Neural cell (in vitro differentiated cells): ENCODE measurements around the gene OOSP1. TPM values are rescaled to one million over a fixed set of nuclear protein-coding genes. Genes with fewer than 3 reads are reported as not detected.

Source experiments
- H2AFZ ChIP-seq: fragments of 200-600, 300-800 bp; sonication (generic), shearing (Covaris generic); 2 replicates; pipeline ENCODE4 v1.6.0; 2014; ENCODE audit warnings: low read depth, mild to moderate bottlenecking, antibody characterized with exemption, low read length, moderate library complexity
- H3F3A ChIP-seq: fragments of 200-600 bp; shearing (Covaris generic); 2 replicates; pipeline ENCODE4 v1.6.1; 2016; ENCODE audit warnings: mild to moderate bottlenecking, moderate library complexity, mixed read lengths, antibody characterized with exemption, low read length; ENCODE audit not compliant: insufficient read depth, poor library complexity, severe bottlenecking
- H3K27ac ChIP-seq: fragments of 200-600, 300-800 bp; sonication (generic), shearing (Covaris generic); 2 replicates; pipeline ENCODE4 v1.5.1; 2014; ENCODE audit warnings: mild to moderate bottlenecking, low read length, moderate library complexity
- H3K27me3 ChIP-seq: fragments of 300-800, 200-600 bp; sonication (generic), shearing (Covaris generic); 2 replicates; pipeline ENCODE4 v1.6.0; 2014; ENCODE audit warnings: mild to moderate bottlenecking, low read depth, low read length, moderate library complexity; ENCODE audit not compliant: insufficient read depth
- H3K36me3 ChIP-seq: fragments of 300-800, 200-600 bp; sonication (generic), shearing (Covaris generic); 2 replicates; pipeline ENCODE4 v1.5.1; 2014; ENCODE audit warnings: mild to moderate bottlenecking, antibody characterized with exemption, low read length, moderate library complexity; ENCODE audit not compliant: insufficient read depth
- H3K4me2 ChIP-seq: fragments of 300-800, 200-600 bp; sonication (generic), shearing (Covaris generic); 2 replicates; pipeline ENCODE4 v1.6.0; 2014; ENCODE audit warnings: mild to moderate bottlenecking, low read length
- H3K4me3 ChIP-seq: fragments of 300-800, 200-600 bp; sonication (generic), shearing (Covaris generic); 2 replicates; pipeline ENCODE4 v1.5.1; 2014; ENCODE audit warnings: mild to moderate bottlenecking, low read length, moderate library complexity
- H3K79me2 ChIP-seq: fragments of 200-600 bp; shearing (Covaris generic); replicated peaks from 2 replicates; pipeline ENCODE4 v1.6.0; 2014; ENCODE audit warnings: mild to moderate bottlenecking, low read length, moderate library complexity; ENCODE audit not compliant: insufficient read depth
- H3K9ac ChIP-seq: fragments of 300-800, 200-600 bp; sonication (generic), shearing (Covaris generic); 2 replicates; pipeline ENCODE4 v1.6.1; 2016; ENCODE audit warnings: mild to moderate bottlenecking, low read length, mixed read lengths
- H3K9me2 ChIP-seq: fragments of 200-600 bp; shearing (Covaris generic); 2 replicates; pipeline ENCODE4 v1.6.1; 2016; ENCODE audit warnings: mild to moderate bottlenecking, low read length, mixed read lengths; ENCODE audit not compliant: insufficient read depth
- H3K9me3 ChIP-seq: fragments of 200-600, 300-800 bp; sonication (generic), shearing (Covaris generic); 2 replicates; pipeline ENCODE4 v1.6.1; 2016; ENCODE audit warnings: mild to moderate bottlenecking, mixed run types, low read length, moderate library complexity, mixed read lengths
- H4K20me1 ChIP-seq: fragments of 200-600 bp; shearing (Covaris generic); 2 replicates; pipeline ENCODE4 v1.6.1; 2016; ENCODE audit warnings: mild to moderate bottlenecking, mixed run types; ENCODE audit not compliant: insufficient read depth
- EP300 ChIP-seq: fragments of 450-650 bp; conservative IDR thresholded peaks from 2 replicates; pipeline ENCODE4 v1.6.1; 2014; ENCODE audit warnings: antibody characterized with exemption, mild to moderate bottlenecking, moderate library complexity; ENCODE audit not compliant: poor library complexity, severe bottlenecking
- EZH2 ChIP-seq: fragments of 200-600, 300-800 bp; shearing (Covaris generic), sonication (generic); IDR thresholded peaks from 2 replicates; pipeline ENCODE4 v1.6.1; 2014; ENCODE audit warnings: antibody characterized with exemption, low read length, borderline replicate concordance, mild to moderate bottlenecking; ENCODE audit not compliant: insufficient read depth, poor library complexity, severe bottlenecking
- MXI1 ChIP-seq: fragments of 450-650 bp; conservative IDR thresholded peaks from 2 replicates; pipeline ENCODE4 v1.6.1; 2014; ENCODE audit warnings: antibody characterized with exemption, mild to moderate bottlenecking; ENCODE audit not compliant: poor library complexity, severe bottlenecking
- POLR2AphosphoS5 ChIP-seq: IDR thresholded peaks from 2 replicates; pipeline ENCODE4 v1.6.1; 2012
- RAD21 ChIP-seq: fragments of 450-650 bp; conservative IDR thresholded peaks from 2 replicates; pipeline ENCODE4 v1.6.1; 2014; ENCODE audit warnings: antibody characterized with exemption, mild to moderate bottlenecking, moderate library complexity
- SMC3 ChIP-seq: fragments of 450-650 bp; conservative IDR thresholded peaks from 2 replicates; pipeline ENCODE4 v1.6.1; 2014; ENCODE audit warnings: antibody characterized with exemption, mild to moderate bottlenecking, moderate library complexity; ENCODE audit not compliant: poor library complexity
- TAF1 ChIP-seq: IDR thresholded peaks from 2 replicates; pipeline ENCODE4 v1.6.1; 2012; ENCODE audit warnings: low read depth
- polyA plus RNA-seq: library from polyadenylated mRNA; depleted of rRNA; stranded (reverse); fragments of >200 nt; gene quantifications from 2 replicates; pipeline ENCODE4 v1.2.3, GENCODE V29; 2014
- TF ChIP-seq, protein P1 (sequence below): IDR thresholded peaks from 2 replicates; pipeline ENCODE4 v1.6.1; 2012; ENCODE audit warnings: borderline replicate concordance
- TF ChIP-seq, protein P2 (sequence below): fragments of 450-650 bp; IDR thresholded peaks from 2 replicates; pipeline ENCODE4 v1.5.1; 2014; ENCODE audit warnings: antibody characterized with exemption, mild to moderate bottlenecking, moderate library complexity; ENCODE audit not compliant: poor library complexity, severe bottlenecking

OOSP1 gene
- polyA plus RNA-seq, 1 donor from 2014 or later: not detected

DNA sequence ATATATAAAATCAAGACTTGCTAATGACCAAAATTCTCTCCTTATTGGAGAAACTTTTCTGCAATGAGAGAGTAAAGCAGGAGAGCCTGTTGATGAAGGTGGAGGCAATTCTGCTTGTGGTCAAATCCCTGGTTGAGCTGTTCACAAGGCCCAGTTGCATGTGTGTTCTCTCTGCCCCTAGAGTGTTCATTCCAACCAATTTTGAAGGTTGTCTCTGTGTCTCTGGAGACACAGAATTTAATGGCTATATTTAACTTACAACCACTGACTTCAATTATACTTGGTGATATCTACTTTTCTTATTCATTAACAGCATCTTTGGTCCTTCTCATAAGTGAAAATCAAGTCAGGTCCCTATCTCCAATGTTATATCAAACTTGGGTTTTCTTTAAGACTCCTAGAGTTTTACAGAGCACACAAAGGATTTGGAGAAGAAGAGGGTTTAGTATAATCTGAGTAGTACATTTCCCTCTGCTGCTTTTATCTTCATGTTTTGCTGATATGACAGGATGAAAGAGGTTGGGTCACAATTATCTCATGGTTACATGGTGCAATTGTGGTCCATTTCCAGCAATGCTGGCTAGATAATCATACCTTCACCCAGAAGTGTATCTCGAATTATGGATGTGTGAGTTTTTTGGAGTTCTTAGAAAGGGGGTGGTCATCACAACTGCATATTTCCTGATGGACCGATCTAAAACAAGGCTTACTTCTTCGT lies 29.6 kb downstream of the OOSP1 start:
- H3K9me2 ChIP-seq: no peaks in the 10 kb centered on the region
- H3K27me3 ChIP-seq: no peaks in the 10 kb centered on the region
- no peak overlapping the region for H3K4me2 ChIP-seq
- H3K36me3 ChIP-seq: no peaks in the 10 kb centered on the region
- no peaks in the 10 kb centered on the region for H3F3A ChIP-seq
- no peak overlapping the region for H2AFZ ChIP-seq
- no peak overlapping the region for H3K9ac ChIP-seq
- H4K20me1 ChIP-seq: no peaks in the 10 kb centered on the region
- no peak overlapping the region for H3K27ac ChIP-seq
- H3K79me2 ChIP-seq: no peaks in the 10 kb centered on the region
- TF ChIP-seq, protein P1, sequence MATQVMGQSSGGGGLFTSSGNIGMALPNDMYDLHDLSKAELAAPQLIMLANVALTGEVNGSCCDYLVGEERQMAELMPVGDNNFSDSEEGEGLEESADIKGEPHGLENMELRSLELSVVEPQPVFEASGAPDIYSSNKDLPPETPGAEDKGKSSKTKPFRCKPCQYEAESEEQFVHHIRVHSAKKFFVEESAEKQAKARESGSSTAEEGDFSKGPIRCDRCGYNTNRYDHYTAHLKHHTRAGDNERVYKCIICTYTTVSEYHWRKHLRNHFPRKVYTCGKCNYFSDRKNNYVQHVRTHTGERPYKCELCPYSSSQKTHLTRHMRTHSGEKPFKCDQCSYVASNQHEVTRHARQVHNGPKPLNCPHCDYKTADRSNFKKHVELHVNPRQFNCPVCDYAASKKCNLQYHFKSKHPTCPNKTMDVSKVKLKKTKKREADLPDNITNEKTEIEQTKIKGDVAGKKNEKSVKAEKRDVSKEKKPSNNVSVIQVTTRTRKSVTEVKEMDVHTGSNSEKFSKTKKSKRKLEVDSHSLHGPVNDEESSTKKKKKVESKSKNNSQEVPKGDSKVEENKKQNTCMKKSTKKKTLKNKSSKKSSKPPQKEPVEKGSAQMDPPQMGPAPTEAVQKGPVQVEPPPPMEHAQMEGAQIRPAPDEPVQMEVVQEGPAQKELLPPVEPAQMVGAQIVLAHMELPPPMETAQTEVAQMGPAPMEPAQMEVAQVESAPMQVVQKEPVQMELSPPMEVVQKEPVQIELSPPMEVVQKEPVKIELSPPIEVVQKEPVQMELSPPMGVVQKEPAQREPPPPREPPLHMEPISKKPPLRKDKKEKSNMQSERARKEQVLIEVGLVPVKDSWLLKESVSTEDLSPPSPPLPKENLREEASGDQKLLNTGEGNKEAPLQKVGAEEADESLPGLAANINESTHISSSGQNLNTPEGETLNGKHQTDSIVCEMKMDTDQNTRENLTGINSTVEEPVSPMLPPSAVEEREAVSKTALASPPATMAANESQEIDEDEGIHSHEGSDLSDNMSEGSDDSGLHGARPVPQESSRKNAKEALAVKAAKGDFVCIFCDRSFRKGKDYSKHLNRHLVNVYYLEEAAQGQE: no peak
- no peak for TF ChIP-seq EZH2
- TF ChIP-seq SMC3: no peak
- no peak for TF ChIP-seq POLR2AphosphoS5
- H3K9me3 ChIP-seq: no peaks in the 10 kb centered on the region
- H3K4me3 ChIP-seq: no peak overlapping the region

DNA sequence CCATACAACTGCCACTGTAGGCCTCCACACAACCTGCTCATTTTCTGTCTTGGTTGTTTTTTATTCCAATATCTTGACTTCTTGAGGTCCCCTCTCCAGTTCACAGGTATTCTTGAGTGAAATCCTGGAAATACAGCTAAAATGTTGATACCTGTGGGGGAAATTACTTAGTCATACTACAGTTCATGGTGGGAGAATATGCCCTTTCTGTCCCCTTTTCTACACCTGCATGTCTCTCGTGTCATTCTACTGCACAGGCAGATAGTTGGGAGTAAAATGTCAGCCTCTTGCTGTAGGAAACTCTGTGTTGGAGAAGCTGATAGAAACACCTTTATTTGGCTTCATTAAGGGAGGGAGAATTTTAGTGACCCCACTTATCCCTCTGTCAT lies 30.2 kb downstream of the OOSP1 start:
- H2AFZ ChIP-seq: no peak overlapping the region
- no peak overlapping the region for H3K4me2 ChIP-seq
- H3K79me2 ChIP-seq: no peaks in the 10 kb centered on the region
- H3K9ac ChIP-seq: no peak overlapping the region
- H3K27me3 ChIP-seq: no peaks in the 10 kb centered on the region
- no peaks in the 10 kb centered on the region for H3F3A ChIP-seq
- no peaks in the 10 kb centered on the region for H3K9me3 ChIP-seq
- H3K9me2 ChIP-seq: no peaks in the 10 kb centered on the region
- no peak overlapping the region for H3K27ac ChIP-seq
- TF ChIP-seq SMC3: no peak
- TF ChIP-seq EZH2: no peak
- TF ChIP-seq, protein P1: no peak
- no peak for TF ChIP-seq EP300
- no peak for TF ChIP-seq POLR2AphosphoS5
- TF ChIP-seq TAF1: no peak
- no peak for TF ChIP-seq MXI1
- no peak for TF ChIP-seq RAD21
- TF ChIP-seq, protein P2, sequence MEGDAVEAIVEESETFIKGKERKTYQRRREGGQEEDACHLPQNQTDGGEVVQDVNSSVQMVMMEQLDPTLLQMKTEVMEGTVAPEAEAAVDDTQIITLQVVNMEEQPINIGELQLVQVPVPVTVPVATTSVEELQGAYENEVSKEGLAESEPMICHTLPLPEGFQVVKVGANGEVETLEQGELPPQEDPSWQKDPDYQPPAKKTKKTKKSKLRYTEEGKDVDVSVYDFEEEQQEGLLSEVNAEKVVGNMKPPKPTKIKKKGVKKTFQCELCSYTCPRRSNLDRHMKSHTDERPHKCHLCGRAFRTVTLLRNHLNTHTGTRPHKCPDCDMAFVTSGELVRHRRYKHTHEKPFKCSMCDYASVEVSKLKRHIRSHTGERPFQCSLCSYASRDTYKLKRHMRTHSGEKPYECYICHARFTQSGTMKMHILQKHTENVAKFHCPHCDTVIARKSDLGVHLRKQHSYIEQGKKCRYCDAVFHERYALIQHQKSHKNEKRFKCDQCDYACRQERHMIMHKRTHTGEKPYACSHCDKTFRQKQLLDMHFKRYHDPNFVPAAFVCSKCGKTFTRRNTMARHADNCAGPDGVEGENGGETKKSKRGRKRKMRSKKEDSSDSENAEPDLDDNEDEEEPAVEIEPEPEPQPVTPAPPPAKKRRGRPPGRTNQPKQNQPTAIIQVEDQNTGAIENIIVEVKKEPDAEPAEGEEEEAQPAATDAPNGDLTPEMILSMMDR: no peak
- H3K4me3 ChIP-seq: no peak overlapping the region
- no peaks in the 10 kb centered on the region for H4K20me1 ChIP-seq
- no peaks in the 10 kb centered on the region for H3K36me3 ChIP-seq
